Ishikawa (cell line): ENCODE results near the gene ZNF350.

ENCODE experiments used
- CEBPB ChIP-seq: IDR thresholded peaks from 2 replicates; pipeline ENCODE4 v1.6.1; 2012
- CREB1 ChIP-seq: IDR thresholded peaks from 2 replicates; pipeline ENCODE4 v1.6.1; 2012; ENCODE audit warnings: low read depth
- EGR1 ChIP-seq: IDR thresholded peaks from 2 replicates; pipeline ENCODE4 v1.6.1; 2012
- EP300 ChIP-seq: IDR thresholded peaks from 2 replicates; pipeline ENCODE4 v1.6.1; 2012; ENCODE audit warnings: borderline replicate concordance
- FOXM1 ChIP-seq: IDR thresholded peaks from 2 replicates; pipeline ENCODE4 v1.6.1; 2012; ENCODE audit warnings: low read depth, borderline replicate concordance
- NFIC ChIP-seq: IDR thresholded peaks from 2 replicates; pipeline ENCODE4 v1.6.1; 2012
- RAD21 ChIP-seq: IDR thresholded peaks from 2 replicates; pipeline ENCODE4 v1.6.1; 2012; ENCODE audit warnings: low read depth
- TAF1 ChIP-seq: IDR thresholded peaks from 2 replicates; pipeline ENCODE4 v1.6.1; 2012; ENCODE audit warnings: low read depth, mild to moderate bottlenecking
- TCF12 ChIP-seq: IDR thresholded peaks from 2 replicates; pipeline ENCODE4 v1.6.1; 2012; ENCODE audit warnings: low read depth
- TEAD4 ChIP-seq: IDR thresholded peaks from 2 replicates; pipeline ENCODE4 v1.6.1; 2012
- USF1 ChIP-seq: IDR thresholded peaks from 2 replicates; pipeline ENCODE4 v1.6.1; 2012
- YY1 ChIP-seq: IDR thresholded peaks from 2 replicates; pipeline ENCODE4 v1.6.1; 2012; ENCODE audit warnings: low read depth
- ZBTB7A ChIP-seq: IDR thresholded peaks from 2 replicates; pipeline ENCODE4 v1.6.1; 2012; ENCODE audit warnings: low read depth
- TF ChIP-seq, protein P1 (sequence below): IDR thresholded peaks from 2 replicates; pipeline ENCODE4 v1.6.1; 2012
- TF ChIP-seq, protein P2 (sequence below): IDR thresholded peaks from 2 replicates; pipeline ENCODE4 v1.6.1; 2012; ENCODE audit warnings: low read depth, mild to moderate bottlenecking

ZNF350 gene

GRCh38 chr19:51970718-51971117 is 15.9 kb downstream of the ZNF350 start:
- TF ChIP-seq FOXM1 (no peak), EGR1 (no peak), CEBPB (no peak), YY1 (no peak), RAD21 (no peak), TAF1 (no peak), USF1 (no peak), TEAD4 (no peak), NFIC (no peak), CREB1 (no peak), EP300 (no peak), ZBTB7A (no peak), TCF12 (no peak)
- TF ChIP-seq, protein P1, sequence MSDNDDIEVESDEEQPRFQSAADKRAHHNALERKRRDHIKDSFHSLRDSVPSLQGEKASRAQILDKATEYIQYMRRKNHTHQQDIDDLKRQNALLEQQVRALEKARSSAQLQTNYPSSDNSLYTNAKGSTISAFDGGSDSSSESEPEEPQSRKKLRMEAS: no peak
- TF ChIP-seq, protein P2, sequence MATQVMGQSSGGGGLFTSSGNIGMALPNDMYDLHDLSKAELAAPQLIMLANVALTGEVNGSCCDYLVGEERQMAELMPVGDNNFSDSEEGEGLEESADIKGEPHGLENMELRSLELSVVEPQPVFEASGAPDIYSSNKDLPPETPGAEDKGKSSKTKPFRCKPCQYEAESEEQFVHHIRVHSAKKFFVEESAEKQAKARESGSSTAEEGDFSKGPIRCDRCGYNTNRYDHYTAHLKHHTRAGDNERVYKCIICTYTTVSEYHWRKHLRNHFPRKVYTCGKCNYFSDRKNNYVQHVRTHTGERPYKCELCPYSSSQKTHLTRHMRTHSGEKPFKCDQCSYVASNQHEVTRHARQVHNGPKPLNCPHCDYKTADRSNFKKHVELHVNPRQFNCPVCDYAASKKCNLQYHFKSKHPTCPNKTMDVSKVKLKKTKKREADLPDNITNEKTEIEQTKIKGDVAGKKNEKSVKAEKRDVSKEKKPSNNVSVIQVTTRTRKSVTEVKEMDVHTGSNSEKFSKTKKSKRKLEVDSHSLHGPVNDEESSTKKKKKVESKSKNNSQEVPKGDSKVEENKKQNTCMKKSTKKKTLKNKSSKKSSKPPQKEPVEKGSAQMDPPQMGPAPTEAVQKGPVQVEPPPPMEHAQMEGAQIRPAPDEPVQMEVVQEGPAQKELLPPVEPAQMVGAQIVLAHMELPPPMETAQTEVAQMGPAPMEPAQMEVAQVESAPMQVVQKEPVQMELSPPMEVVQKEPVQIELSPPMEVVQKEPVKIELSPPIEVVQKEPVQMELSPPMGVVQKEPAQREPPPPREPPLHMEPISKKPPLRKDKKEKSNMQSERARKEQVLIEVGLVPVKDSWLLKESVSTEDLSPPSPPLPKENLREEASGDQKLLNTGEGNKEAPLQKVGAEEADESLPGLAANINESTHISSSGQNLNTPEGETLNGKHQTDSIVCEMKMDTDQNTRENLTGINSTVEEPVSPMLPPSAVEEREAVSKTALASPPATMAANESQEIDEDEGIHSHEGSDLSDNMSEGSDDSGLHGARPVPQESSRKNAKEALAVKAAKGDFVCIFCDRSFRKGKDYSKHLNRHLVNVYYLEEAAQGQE: no peak

DNA sequence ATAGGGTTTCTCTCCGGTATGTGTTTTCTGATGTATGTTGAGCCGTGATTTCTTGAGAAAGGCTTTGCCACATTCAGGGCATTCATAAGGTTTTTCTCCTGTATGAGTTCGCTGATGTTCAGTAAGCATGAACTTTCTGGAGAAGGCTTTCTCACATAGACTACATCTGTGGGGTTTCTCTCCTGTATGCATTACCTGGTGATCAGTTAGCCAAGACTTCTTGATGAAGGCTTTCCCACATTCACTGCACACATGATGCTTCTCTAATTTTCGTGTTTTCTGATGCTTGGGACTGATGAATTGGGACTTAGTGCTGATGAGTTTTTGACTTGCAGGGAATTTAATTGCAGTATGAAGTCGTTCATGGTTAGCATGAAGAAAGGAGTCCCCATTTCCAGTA is 21.1 kb downstream of the ZNF350 start:
- TF ChIP-seq ZBTB7A: no peak
- no peak for TF ChIP-seq RAD21
- no peak for TF ChIP-seq EGR1
- TF ChIP-seq, protein P1: no peak
- TF ChIP-seq USF1: no peak
- no peak for TF ChIP-seq TAF1
- no peak for TF ChIP-seq CEBPB
- no peak for TF ChIP-seq CREB1
- no peak for TF ChIP-seq TEAD4
- TF ChIP-seq YY1: no peak
- TF ChIP-seq, protein P2: no peak
- TF ChIP-seq EP300: no peak

DNA sequence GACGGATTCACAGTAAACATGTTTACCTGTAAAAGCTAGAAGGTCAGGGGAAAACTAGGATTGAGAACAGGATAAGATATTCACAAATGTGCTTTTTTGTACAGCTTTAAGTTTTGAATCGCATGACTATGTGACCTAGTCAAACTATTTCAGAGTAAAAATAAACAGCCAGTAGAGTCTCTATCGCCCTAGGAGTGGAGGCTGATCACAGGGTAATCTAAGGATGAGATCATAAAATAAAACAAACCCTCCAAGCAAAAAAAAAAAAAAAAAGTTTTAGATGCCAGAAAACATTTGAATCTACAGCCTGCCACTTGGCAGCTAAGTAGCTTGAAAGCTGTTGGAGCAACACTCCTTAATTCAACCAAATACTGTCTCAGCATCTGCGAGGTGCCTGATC is 26.8 kb downstream of the ZNF350 start:
- TF ChIP-seq FOXM1 (no peak), YY1 (no peak), RAD21 (no peak), USF1 (no peak), ZBTB7A (no peak), TAF1 (no peak), NFIC (no peak), CREB1 (no peak)
- TF ChIP-seq, protein P2: no peak
- TF ChIP-seq, protein P1: no peak

GRCh38 chr19:51948975-51949374 is 37.7 kb downstream of the ZNF350 start:
- no peak for TF ChIP-seq CREB1
- no peak for TF ChIP-seq USF1
- no peak for TF ChIP-seq EGR1
- no peak for TF ChIP-seq FOXM1
- no peak for TF ChIP-seq RAD21
- no peak for TF ChIP-seq TCF12
- no peak for TF ChIP-seq YY1
- TF ChIP-seq, protein P1: no peak
- no peak for TF ChIP-seq TEAD4
- TF ChIP-seq CEBPB: no peak
- no peak for TF ChIP-seq EP300
- no peak for TF ChIP-seq TAF1
- TF ChIP-seq ZBTB7A: no peak
- TF ChIP-seq, protein P2: no peak
- no peak for TF ChIP-seq NFIC
